OCI-LY7 (cell line): Measurements from ENCODE around the gene PHACTR1. TPM values are rescaled to one million over a fixed set of nuclear protein-coding genes. Genes with fewer than 3 reads are reported as not detected.

ENCODE experiments used
- BruUV-seq: library from RNA; stranded (reverse); fragments of 400-500 nt; replicated peaks from 2 replicates; lab custom pipeline; 2021; lab: Mats Ljungman, UMichigan
- CTCF ChIA-PET: fragments of 300-600 bp; sonication (Branson Sonifier 250); formaldehyde crosslinking; loops from one replicate; lab custom pipeline; 2022; ENCODE audit warnings: antibody characterized with exemption; ENCODE audit not compliant: unreplicated experiment; lab: Charles Lee
- POLR2A ChIA-PET: fragments of 300-600 bp; sonication (Branson Sonifier 250); formaldehyde crosslinking; loops from one replicate; lab custom pipeline; 2022; ENCODE audit warnings: antibody characterized with exemption; lab: Charles Lee
- DNase-seq: peaks from one replicate; pipeline ENCODE4 v3.0.0-alpha.2; 2015; ENCODE audit warnings: low spot score
- H2AFZ ChIP-seq: fragments of 200-600 bp; sonication (generic), shearing (Covaris generic); 2 replicates; pipeline ENCODE4 v1.6.1; 2014; ENCODE audit warnings: mild to moderate bottlenecking, antibody characterized with exemption, low read length, moderate library complexity
- H3K27ac ChIP-seq: fragments of 200-600 bp; sonication (generic); 2 replicates; pipeline ENCODE4 v1.5.1; 2014; ENCODE audit warnings: mixed run types, low read depth, mild to moderate bottlenecking, moderate library complexity, low read length, inconsistent platforms; ENCODE audit not compliant: poor library complexity, severe bottlenecking
- H3K36me3 ChIP-seq: fragments of 200-600 bp; sonication (generic); 2 replicates; pipeline ENCODE4 v1.6.1; 2014; ENCODE audit warnings: mild to moderate bottlenecking, antibody characterized with exemption, low read length, moderate library complexity, mixed read lengths; ENCODE audit not compliant: insufficient read depth
- H3K4me1 ChIP-seq: fragments of 200-600 bp; sonication (generic); 2 replicates; pipeline ENCODE4 v1.5.1; 2014; ENCODE audit warnings: mild to moderate bottlenecking, low read length; ENCODE audit not compliant: insufficient read depth, poor library complexity, severe bottlenecking
- H3K4me2 ChIP-seq: fragments of 200-600 bp; sonication (generic); 2 replicates; pipeline ENCODE4 v1.6.1; 2014; ENCODE audit warnings: mild to moderate bottlenecking, low read length
- H3K4me3 ChIP-seq: fragments of 200-600 bp; sonication (generic); 2 replicates; pipeline ENCODE4 v1.5.1; 2014; ENCODE audit warnings: mild to moderate bottlenecking, low read depth, low read length; ENCODE audit not compliant: poor library complexity, severe bottlenecking
- H3K79me2 ChIP-seq: fragments of 200-600 bp; sonication (generic); 2 replicates; pipeline ENCODE4 v1.6.1; 2016; ENCODE audit warnings: low read depth, mild to moderate bottlenecking, low read length, moderate library complexity, mixed read lengths; ENCODE audit not compliant: insufficient read depth
- H3K9me2 ChIP-seq: fragments of 200-600 bp; sonication (generic); 2 replicates; pipeline ENCODE4 v1.6.1; 2016; ENCODE audit warnings: mild to moderate bottlenecking, low read length, mixed read lengths; ENCODE audit not compliant: insufficient read depth
- H3K9me3 ChIP-seq: fragments of 200-600 bp; sonication (generic); 2 replicates; pipeline ENCODE4 v1.6.1; 2014; ENCODE audit warnings: mild to moderate bottlenecking, mixed run types, low read length, mixed read lengths
- H4K20me1 ChIP-seq: fragments of 200-600 bp; sonication (generic); 2 replicates; pipeline ENCODE4 v1.6.1; 2014; ENCODE audit warnings: mild to moderate bottlenecking, antibody characterized with exemption, low read length, moderate library complexity, mixed read lengths; ENCODE audit not compliant: insufficient read depth
- CTCF ChIP-seq: fragments of 200-600 bp; sonication (generic); conservative IDR thresholded peaks from 2 replicates; pipeline ENCODE4 v1.5.1; 2014; ENCODE audit warnings: mild to moderate bottlenecking, antibody characterized with exemption, low read length, moderate library complexity, mixed read lengths
- EZH2phosphoT487 ChIP-seq: fragments of 200-600 bp; sonication (generic); IDR thresholded peaks from 2 replicates; pipeline ENCODE4 v1.6.1; 2018; ENCODE audit warnings: low read depth, borderline replicate concordance, mild to moderate bottlenecking, mixed run types, antibody characterized with exemption, low read length, moderate library complexity, mixed read lengths
- intact Hi-C: fragments of 100-400 bp; cut with micrococcal nuclease; formaldehyde crosslinking; loops from one replicate; pipeline ENCODE4 v1.10.0; 2022; ENCODE audit not compliant: unreplicated experiment
- total RNA-seq, 2 experiments: library from RNA; depleted of rRNA in 1 of 2; stranded (reverse); fragments of >200 nt in 1 of 2; shearing (Covaris generic) in 1 of 2; gene quantifications; 2 replicates each; pipeline ENCODE4 v1.2.3, GENCODE V29; 2014 to 2022

PHACTR1 gene
- total RNA-seq, 2 experiments from 2014 or later, result 25.1 to 46.6 TPM

GRCh38 chr6:12798326-12798725 lies 81.8 kb downstream of the PHACTR1 start:
- BruUV-seq, result no TSS peak
- H3K36me3 ChIP-seq, result no peaks in the 10 kb centered on the region
- H4K20me1 ChIP-seq, result no peaks in the 10 kb centered on the region
- no peak overlapping the region for H3K4me3 ChIP-seq
- no peak overlapping the region for H3K4me2 ChIP-seq
- H3K9me2 ChIP-seq, result no peaks in the 10 kb centered on the region
- H3K27ac ChIP-seq, result no peak overlapping the region
- H3K9me3 ChIP-seq, result no peaks in the 10 kb centered on the region
- ChIA-PET POLR2A (no interaction called here), CTCF (no interaction called here)
- H3K79me2 ChIP-seq, result no peaks in the 10 kb centered on the region
- H2AFZ ChIP-seq, result no peak overlapping the region
- intact Hi-C loops, result no loop called here
- no peaks in the 10 kb centered on the region for H3K4me1 ChIP-seq
- no peak for TF ChIP-seq EZH2phosphoT487
- no peak for TF ChIP-seq CTCF
- DNase-seq, result no peak

- no peaks in the 10 kb centered on the region for H3K9me2 ChIP-seq
- H3K27ac ChIP-seq, result no peak overlapping the region
- H2AFZ ChIP-seq, result no peak overlapping the region
- intact Hi-C loops, result no loop called here
- no peaks in the 10 kb centered on the region for H3K79me2 ChIP-seq
- no peak overlapping the region for H3K4me2 ChIP-seq
- no peak for DNase-seq
- TF ChIP-seq EZH2phosphoT487 (no peak), CTCF (no peak)
- no peak overlapping the region for H3K4me3 ChIP-seq
- H3K4me1 ChIP-seq, result no peaks in the 10 kb centered on the region
- H4K20me1 ChIP-seq, result no peaks in the 10 kb centered on the region
- H3K9me3 ChIP-seq, result no peaks in the 10 kb centered on the region
- no peaks in the 10 kb centered on the region for H3K36me3 ChIP-seq
- ChIA-PET POLR2A (no interaction called here), CTCF (no interaction called here)
- BruUV-seq, result no TSS peak
Observed at GRCh38 chr6:12800120-12800519, 83.6 kb downstream of the PHACTR1 start.

- intact Hi-C loops, result no loop called here
- no peaks in the 10 kb centered on the region for H3K36me3 ChIP-seq
- no peaks in the 10 kb centered on the region for H3K79me2 ChIP-seq
- DNase-seq, result no peak
- no peak overlapping the region for H3K27ac ChIP-seq
- H3K4me1 ChIP-seq, result no peaks in the 10 kb centered on the region
- no peak overlapping the region for H3K4me3 ChIP-seq
- ChIA-PET POLR2A (no interaction called here), CTCF (no interaction called here)
- TF ChIP-seq EZH2phosphoT487, result no peak
- TF ChIP-seq CTCF, result no peak
- no peak overlapping the region for H2AFZ ChIP-seq
- H3K9me3 ChIP-seq, result no peaks in the 10 kb centered on the region
- no peaks in the 10 kb centered on the region for H4K20me1 ChIP-seq
- no peaks in the 10 kb centered on the region for H3K9me2 ChIP-seq
- H3K4me2 ChIP-seq, result no peak overlapping the region
- BruUV-seq, result no TSS peak
Observed at GRCh38 chr6:12801141-12801540, 84.6 kb downstream of the PHACTR1 start.
